Measurements from ENCODE around the gene MED12L. TPM values are rescaled to one million over a fixed set of nuclear protein-coding genes. Genes with fewer than 3 reads are reported as not detected.

Gene MED12L
- total RNA-seq, 1 experiment from 2014 or later, result 6.4 TPM

DNA sequence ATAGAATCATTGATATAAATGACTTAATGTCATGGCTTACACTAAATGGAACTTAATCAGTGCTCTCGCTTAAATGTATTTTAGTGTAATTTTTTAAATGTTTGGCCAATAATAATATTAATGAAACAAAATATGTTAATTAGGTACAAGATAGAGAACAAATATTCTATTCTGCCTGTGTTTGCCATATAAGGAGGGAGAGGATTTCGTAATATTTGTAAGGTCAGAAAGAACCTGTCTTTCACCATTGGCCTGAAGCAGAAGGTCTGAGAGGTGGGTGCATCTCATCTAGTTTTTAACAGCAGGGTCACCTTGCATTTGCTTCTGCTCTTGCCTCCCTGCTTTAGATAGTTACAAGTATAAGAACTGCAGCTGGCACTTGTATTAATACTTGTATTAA is 228.7 kb downstream of the MED12L start:
- POLR2A ChIA-PET, result interaction anchor here (1.0 kb wide), 1 partner anchor 9 kb away, joined by 4 read pairs; no protein-coding TSS in a partner anchor
- no peaks in the 10 kb centered on the region for H3K9me3 ChIP-seq (ENCODE audit: control insufficient read depth in 1 of 2, insufficient read depth in 1 of 2, low read depth in 1 of 2, low read length in 2 of 2)
- TF ChIP-seq SP1 (IDR thresholded peaks at IDR 0.05; ENCODE audit: low read depth), result no peak
- TF ChIP-seq CEBPB (IDR thresholded peaks at IDR 0.05; ENCODE audit: low read depth), result 0 out of 2 replicates have a peak, but pooled peaks have one; percentile 46
- peak; percentile 69 for TF ChIP-seq SRF (IDR thresholded peaks at IDR 0.05; ENCODE audit: low read depth)
- H3K4me2 ChIP-seq (ENCODE audit: low read length), result no peak overlapping the region
- CTCF ChIA-PET, result interaction anchor here (1.5 kb wide), 1 partner anchor 13 kb away, joined by 4 read pairs; no protein-coding TSS in a partner anchor
- no peak overlapping the region for H3K27ac ChIP-seq (ENCODE audit: low read depth, low read length)
- no peaks in the 10 kb centered on the region for H3K79me2 ChIP-seq (ENCODE audit: insufficient read depth, low read length)
- H3K4me1 ChIP-seq (ENCODE audit: control insufficient read depth in 1 of 2, insufficient read depth in 2 of 2, low read length in 2 of 2), result peaks cover 42 to 50% of the 10 kb centered on the region in 2 experiments
- DNase-seq (ENCODE audit: low read depth, low spot score) (no peak), ATAC-seq (no peak)
- intact Hi-C loops (cut with micrococcal nuclease), result no loop called here
- BruUV-seq (replicated peaks), result no TSS peak
- H3K36me3 ChIP-seq (ENCODE audit: control insufficient read depth in 1 of 2, insufficient read depth in 2 of 2, low read length in 2 of 2), result no peaks in the 10 kb centered on the region
- no peak overlapping the region for H2AFZ ChIP-seq (ENCODE audit: low read depth, low read length, poor library complexity, severe bottlenecking)
- no peaks in the 10 kb centered on the region for H3K9me2 ChIP-seq (ENCODE audit: insufficient read depth)
- RAD21 ChIA-PET (ENCODE audit: low non-redundant PET in 1 of 2, low total read pairs in 2 of 2, uncharacterized antibody in 2 of 2, unreplicated experiment in 2 of 2), result no interaction called here
- no peaks in the 10 kb centered on the region for H3K27me3 ChIP-seq (ENCODE audit: insufficient read depth, low read length)
- no peaks in the 10 kb centered on the region for H4K20me1 ChIP-seq (ENCODE audit: insufficient read depth)
- H3K4me3 ChIP-seq (replicated peaks in 1 of 2; ENCODE audit: low read depth in 1 of 2, low read length in 2 of 2), result no peak overlapping the region
- no peak overlapping the region for H3K9ac ChIP-seq (ENCODE audit: low read length)

DNA sequence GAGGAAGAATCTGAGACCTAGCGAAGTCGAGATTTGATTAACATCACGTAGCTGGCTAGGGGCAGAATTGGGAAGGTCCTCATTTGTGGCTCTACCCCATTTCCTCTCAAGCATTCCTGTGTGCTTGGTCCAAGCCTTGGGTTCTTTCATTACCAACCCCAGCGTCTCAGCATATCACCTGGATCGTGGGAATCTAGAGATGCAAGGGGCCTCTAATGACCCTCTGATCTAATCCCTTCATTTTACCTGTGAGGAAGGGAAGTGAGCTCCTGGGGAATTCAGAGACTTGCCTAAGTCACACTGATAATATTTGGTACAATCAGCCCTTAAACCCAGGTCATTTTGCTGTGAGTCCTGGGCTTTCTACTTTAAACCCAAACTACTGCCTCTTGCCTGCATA is 229.1 kb downstream of the MED12L start:
- no peak overlapping the region for H3K27ac ChIP-seq (ENCODE audit: low read depth, low read length)
- intact Hi-C loops (cut with micrococcal nuclease), result no loop called here
- no peaks in the 10 kb centered on the region for H4K20me1 ChIP-seq (ENCODE audit: insufficient read depth)
- POLR2A ChIA-PET, result interaction anchor here (1.0 kb wide), 1 partner anchor 9 kb away, joined by 4 read pairs; no protein-coding TSS in a partner anchor
- no peak overlapping the region for H2AFZ ChIP-seq (ENCODE audit: low read depth, low read length, poor library complexity, severe bottlenecking)
- no peaks in the 10 kb centered on the region for H3K79me2 ChIP-seq (ENCODE audit: insufficient read depth, low read length)
- no peaks in the 10 kb centered on the region for H3K36me3 ChIP-seq (ENCODE audit: control insufficient read depth in 1 of 2, insufficient read depth in 2 of 2, low read length in 2 of 2)
- TF ChIP-seq ELF1 (IDR thresholded peaks at IDR 0.05; ENCODE audit: borderline replicate concordance, low read depth), result no peak
- TF ChIP-seq CBX3 (IDR thresholded peaks at IDR 0.05; ENCODE audit: low read depth), result no peak
- no peak for TF ChIP-seq ZFX (IDR thresholded peaks at IDR 0.05)
- TF ChIP-seq RAD21 (IDR thresholded peaks at IDR 0.05; ENCODE audit: low read depth), result no peak
- no peak for TF ChIP-seq POLR2AphosphoS5 (IDR thresholded peaks at IDR 0.05; ENCODE audit: low read depth, low read length)
- TF ChIP-seq YY1 (IDR thresholded peaks at IDR 0.05; ENCODE audit: extremely low read depth, insufficient replicate concordance, low read depth, low read length), result no peak
- no peak for TF ChIP-seq POLR2A (IDR thresholded peaks at IDR 0.05; ENCODE audit: borderline replicate concordance, extremely low read depth, insufficient read depth, insufficient read length)
- TF ChIP-seq, protein P1, sequence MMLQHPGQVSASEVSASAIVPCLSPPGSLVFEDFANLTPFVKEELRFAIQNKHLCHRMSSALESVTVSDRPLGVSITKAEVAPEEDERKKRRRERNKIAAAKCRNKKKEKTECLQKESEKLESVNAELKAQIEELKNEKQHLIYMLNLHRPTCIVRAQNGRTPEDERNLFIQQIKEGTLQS (IDR thresholded peaks at IDR 0.05), result no peak
- TF ChIP-seq CEBPB (IDR thresholded peaks at IDR 0.05; ENCODE audit: low read depth), result no peak
- no peak for TF ChIP-seq SIN3A (IDR thresholded peaks at IDR 0.05; ENCODE audit: low read depth)
- no peak for TF ChIP-seq EZH2 (IDR thresholded peaks at IDR 0.05)
- no peak for TF ChIP-seq EZH2phosphoT487 (IDR thresholded peaks at IDR 0.05; ENCODE audit: borderline replicate concordance)
- TF ChIP-seq, protein P2, sequence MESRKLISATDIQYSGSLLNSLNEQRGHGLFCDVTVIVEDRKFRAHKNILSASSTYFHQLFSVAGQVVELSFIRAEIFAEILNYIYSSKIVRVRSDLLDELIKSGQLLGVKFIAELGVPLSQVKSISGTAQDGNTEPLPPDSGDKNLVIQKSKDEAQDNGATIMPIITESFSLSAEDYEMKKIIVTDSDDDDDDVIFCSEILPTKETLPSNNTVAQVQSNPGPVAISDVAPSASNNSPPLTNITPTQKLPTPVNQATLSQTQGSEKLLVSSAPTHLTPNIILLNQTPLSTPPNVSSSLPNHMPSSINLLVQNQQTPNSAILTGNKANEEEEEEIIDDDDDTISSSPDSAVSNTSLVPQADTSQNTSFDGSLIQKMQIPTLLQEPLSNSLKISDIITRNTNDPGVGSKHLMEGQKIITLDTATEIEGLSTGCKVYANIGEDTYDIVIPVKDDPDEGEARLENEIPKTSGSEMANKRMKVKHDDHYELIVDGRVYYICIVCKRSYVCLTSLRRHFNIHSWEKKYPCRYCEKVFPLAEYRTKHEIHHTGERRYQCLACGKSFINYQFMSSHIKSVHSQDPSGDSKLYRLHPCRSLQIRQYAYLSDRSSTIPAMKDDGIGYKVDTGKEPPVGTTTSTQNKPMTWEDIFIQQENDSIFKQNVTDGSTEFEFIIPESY (IDR thresholded peaks at IDR 0.05; ENCODE audit: extremely low read depth, insufficient replicate concordance, low read length), result no peak
- no peak for TF ChIP-seq ZNF274 (IDR thresholded peaks at IDR 0.05; ENCODE audit: low read depth, low read length)
- TF ChIP-seq JUND (IDR thresholded peaks at IDR 0.05), result no peak
- no peaks in the 10 kb centered on the region for H3K9me3 ChIP-seq (ENCODE audit: control insufficient read depth in 1 of 2, insufficient read depth in 1 of 2, low read depth in 1 of 2, low read length in 2 of 2)
- peak overlapping the region; percentile 77 for H3K4me2 ChIP-seq (ENCODE audit: low read length)
- no peak for DNase-seq (ENCODE audit: low read depth, low spot score)
- H3K4me3 ChIP-seq (replicated peaks in 1 of 2; ENCODE audit: low read depth in 1 of 2, low read length in 2 of 2), result no peak overlapping the region
- peak overlapping the region; percentile 53; the same call in 1 of the 2 replicates for H3K9ac ChIP-seq (ENCODE audit: low read length)
- BruUV-seq (replicated peaks), result no TSS peak
- H3K9me2 ChIP-seq (ENCODE audit: insufficient read depth), result no peaks in the 10 kb centered on the region
- H3K4me1 ChIP-seq (ENCODE audit: control insufficient read depth in 1 of 2, insufficient read depth in 2 of 2, low read length in 2 of 2), result peaks cover 44 to 52% of the 10 kb centered on the region in 2 experiments
- CTCF ChIA-PET, result interaction anchor here (1.5 kb wide), 1 partner anchor 13 kb away, joined by 4 read pairs; no protein-coding TSS in a partner anchor
- RAD21 ChIA-PET (ENCODE audit: low non-redundant PET in 1 of 2, low total read pairs in 2 of 2, uncharacterized antibody in 2 of 2, unreplicated experiment in 2 of 2), result no interaction called here
- ATAC-seq, result no peak
- H3K27me3 ChIP-seq (ENCODE audit: insufficient read depth, low read length), result no peaks in the 10 kb centered on the region
